ENCODE measurements around the gene RBM6.
"Not testable (repeated sequence)": the region's sequence is repeated elsewhere in the genome, so short reads cannot be mapped to it uniquely, and the experiment has no call there.

GRCh38 chr3:49917806-49918590 lies 22.0 kb upstream of the RBM6 start:
- TF ChIP-seq CTCF (IDR thresholded peaks at IDR 0.05 in 2 of 3, conservative IDR thresholded peaks at IDR 0.05 in 1 of 3; ENCODE audit: borderline replicate concordance in 1 of 3, insufficient read depth in 1 of 3, low read depth in 2 of 3, low read length in 2 of 3); POLR2AphosphoS5 (IDR thresholded peaks at IDR 0.05; ENCODE audit: low read depth, low read length); POLR2A (IDR thresholded peaks at IDR 0.05; ENCODE audit: borderline replicate concordance, extremely low read depth, insufficient read depth, insufficient read length); ZNF274 (IDR thresholded peaks at IDR 0.05; ENCODE audit: low read depth, low read length); CEBPB (IDR thresholded peaks at IDR 0.05; ENCODE audit: low read depth); YY1 (IDR thresholded peaks at IDR 0.05; ENCODE audit: extremely low read depth, insufficient replicate concordance, low read depth, low read length); SRF (IDR thresholded peaks at IDR 0.05; ENCODE audit: low read depth); ZFX (IDR thresholded peaks at IDR 0.05): not testable (repeated sequence)
- TF ChIP-seq, protein P1, sequence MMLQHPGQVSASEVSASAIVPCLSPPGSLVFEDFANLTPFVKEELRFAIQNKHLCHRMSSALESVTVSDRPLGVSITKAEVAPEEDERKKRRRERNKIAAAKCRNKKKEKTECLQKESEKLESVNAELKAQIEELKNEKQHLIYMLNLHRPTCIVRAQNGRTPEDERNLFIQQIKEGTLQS (IDR thresholded peaks at IDR 0.05), result not testable (repeated sequence)
- TF ChIP-seq, protein P2, sequence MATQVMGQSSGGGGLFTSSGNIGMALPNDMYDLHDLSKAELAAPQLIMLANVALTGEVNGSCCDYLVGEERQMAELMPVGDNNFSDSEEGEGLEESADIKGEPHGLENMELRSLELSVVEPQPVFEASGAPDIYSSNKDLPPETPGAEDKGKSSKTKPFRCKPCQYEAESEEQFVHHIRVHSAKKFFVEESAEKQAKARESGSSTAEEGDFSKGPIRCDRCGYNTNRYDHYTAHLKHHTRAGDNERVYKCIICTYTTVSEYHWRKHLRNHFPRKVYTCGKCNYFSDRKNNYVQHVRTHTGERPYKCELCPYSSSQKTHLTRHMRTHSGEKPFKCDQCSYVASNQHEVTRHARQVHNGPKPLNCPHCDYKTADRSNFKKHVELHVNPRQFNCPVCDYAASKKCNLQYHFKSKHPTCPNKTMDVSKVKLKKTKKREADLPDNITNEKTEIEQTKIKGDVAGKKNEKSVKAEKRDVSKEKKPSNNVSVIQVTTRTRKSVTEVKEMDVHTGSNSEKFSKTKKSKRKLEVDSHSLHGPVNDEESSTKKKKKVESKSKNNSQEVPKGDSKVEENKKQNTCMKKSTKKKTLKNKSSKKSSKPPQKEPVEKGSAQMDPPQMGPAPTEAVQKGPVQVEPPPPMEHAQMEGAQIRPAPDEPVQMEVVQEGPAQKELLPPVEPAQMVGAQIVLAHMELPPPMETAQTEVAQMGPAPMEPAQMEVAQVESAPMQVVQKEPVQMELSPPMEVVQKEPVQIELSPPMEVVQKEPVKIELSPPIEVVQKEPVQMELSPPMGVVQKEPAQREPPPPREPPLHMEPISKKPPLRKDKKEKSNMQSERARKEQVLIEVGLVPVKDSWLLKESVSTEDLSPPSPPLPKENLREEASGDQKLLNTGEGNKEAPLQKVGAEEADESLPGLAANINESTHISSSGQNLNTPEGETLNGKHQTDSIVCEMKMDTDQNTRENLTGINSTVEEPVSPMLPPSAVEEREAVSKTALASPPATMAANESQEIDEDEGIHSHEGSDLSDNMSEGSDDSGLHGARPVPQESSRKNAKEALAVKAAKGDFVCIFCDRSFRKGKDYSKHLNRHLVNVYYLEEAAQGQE (IDR thresholded peaks at IDR 0.05; ENCODE audit: low read depth), result not testable (repeated sequence)
- TF ChIP-seq, protein P3, sequence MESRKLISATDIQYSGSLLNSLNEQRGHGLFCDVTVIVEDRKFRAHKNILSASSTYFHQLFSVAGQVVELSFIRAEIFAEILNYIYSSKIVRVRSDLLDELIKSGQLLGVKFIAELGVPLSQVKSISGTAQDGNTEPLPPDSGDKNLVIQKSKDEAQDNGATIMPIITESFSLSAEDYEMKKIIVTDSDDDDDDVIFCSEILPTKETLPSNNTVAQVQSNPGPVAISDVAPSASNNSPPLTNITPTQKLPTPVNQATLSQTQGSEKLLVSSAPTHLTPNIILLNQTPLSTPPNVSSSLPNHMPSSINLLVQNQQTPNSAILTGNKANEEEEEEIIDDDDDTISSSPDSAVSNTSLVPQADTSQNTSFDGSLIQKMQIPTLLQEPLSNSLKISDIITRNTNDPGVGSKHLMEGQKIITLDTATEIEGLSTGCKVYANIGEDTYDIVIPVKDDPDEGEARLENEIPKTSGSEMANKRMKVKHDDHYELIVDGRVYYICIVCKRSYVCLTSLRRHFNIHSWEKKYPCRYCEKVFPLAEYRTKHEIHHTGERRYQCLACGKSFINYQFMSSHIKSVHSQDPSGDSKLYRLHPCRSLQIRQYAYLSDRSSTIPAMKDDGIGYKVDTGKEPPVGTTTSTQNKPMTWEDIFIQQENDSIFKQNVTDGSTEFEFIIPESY (IDR thresholded peaks at IDR 0.05; ENCODE audit: extremely low read depth, insufficient replicate concordance, low read length), result not testable (repeated sequence)
